ENCODE measurements around the gene SPTBN4.

SPTBN4 gene

GRCh38 chr19:40571831-40572495 is 105.2 kb downstream of the SPTBN4 start:
- TF ChIP-seq, protein P1, sequence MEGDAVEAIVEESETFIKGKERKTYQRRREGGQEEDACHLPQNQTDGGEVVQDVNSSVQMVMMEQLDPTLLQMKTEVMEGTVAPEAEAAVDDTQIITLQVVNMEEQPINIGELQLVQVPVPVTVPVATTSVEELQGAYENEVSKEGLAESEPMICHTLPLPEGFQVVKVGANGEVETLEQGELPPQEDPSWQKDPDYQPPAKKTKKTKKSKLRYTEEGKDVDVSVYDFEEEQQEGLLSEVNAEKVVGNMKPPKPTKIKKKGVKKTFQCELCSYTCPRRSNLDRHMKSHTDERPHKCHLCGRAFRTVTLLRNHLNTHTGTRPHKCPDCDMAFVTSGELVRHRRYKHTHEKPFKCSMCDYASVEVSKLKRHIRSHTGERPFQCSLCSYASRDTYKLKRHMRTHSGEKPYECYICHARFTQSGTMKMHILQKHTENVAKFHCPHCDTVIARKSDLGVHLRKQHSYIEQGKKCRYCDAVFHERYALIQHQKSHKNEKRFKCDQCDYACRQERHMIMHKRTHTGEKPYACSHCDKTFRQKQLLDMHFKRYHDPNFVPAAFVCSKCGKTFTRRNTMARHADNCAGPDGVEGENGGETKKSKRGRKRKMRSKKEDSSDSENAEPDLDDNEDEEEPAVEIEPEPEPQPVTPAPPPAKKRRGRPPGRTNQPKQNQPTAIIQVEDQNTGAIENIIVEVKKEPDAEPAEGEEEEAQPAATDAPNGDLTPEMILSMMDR (IDR thresholded peaks at IDR 0.05; ENCODE audit: control insufficient read depth, insufficient read depth, low read depth, low read length, missing control alignments) = no peak
- DNase-seq (ENCODE audit: low read depth) = no peak

GRCh38 chr19:40575326-40575725 is 108.5 kb downstream of the SPTBN4 start:
- no peak overlapping the region for H3K4me3 ChIP-seq (ENCODE audit: control insufficient read depth, low read depth, low read length)
- TF ChIP-seq, protein P1 (IDR thresholded peaks at IDR 0.05; ENCODE audit: control insufficient read depth, insufficient read depth, low read depth, low read length, missing control alignments) = no peak
- DNase-seq (ENCODE audit: low read depth) = no peak

More at GRCh38 chr19:40571831-40572495, 105.2 kb downstream of the SPTBN4 start:
- no peak overlapping the region for H3K4me3 ChIP-seq (ENCODE audit: control insufficient read depth, low read depth, low read length)

- peak overlapping the region; percentile 89 for H3K4me3 ChIP-seq (ENCODE audit: control insufficient read depth, low read depth, low read length)
- DNase-seq (ENCODE audit: low read depth) = no peak
- TF ChIP-seq, protein P1 (IDR thresholded peaks at IDR 0.05; ENCODE audit: control insufficient read depth, insufficient read depth, low read depth, low read length, missing control alignments) = no peak
Observed at GRCh38 chr19:40576151-40576584, 109.4 kb downstream of the SPTBN4 start.

GRCh38 chr19:40576585-40577451 is 110.0 kb downstream of the SPTBN4 start, which contains the start of gene SHKBP1:
Gene SHKBP1, plus strand, starts transcription at chr19:40576873. Its CDS starts 27 bp downstream, at chr19:40576900.
- peak within 1 kb of the TSS; percentile 89 for H3K4me3 ChIP-seq (ENCODE audit: control insufficient read depth, low read depth, low read length)
- peak; percentile 75 for DNase-seq (ENCODE audit: low read depth)
- TF ChIP-seq, protein P1 (IDR thresholded peaks at IDR 0.05; ENCODE audit: control insufficient read depth, insufficient read depth, low read depth, low read length, missing control alignments) = no peak

DNA sequence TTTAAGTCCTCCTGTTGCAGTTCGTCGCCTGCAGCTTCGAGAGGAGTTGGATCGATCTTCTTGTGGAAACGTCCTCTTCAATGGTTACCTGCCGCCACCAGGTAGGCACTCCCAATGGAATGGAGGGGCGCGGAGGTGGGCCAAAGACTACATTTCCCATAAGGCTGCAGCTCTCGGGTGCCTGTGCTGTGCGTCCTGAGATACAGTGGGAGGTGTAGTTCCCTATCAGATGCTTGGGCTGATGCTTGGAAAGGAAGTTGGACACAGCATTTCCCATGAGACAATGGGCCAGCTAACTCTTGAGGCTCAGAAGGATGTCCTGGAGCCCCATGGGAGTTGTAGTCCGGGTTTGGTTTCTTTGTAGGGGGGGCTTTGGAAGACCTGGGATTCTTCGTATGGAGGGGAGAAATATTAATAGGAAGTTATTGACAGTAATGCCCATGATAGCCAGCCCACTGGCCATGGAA is 111.7 kb downstream of the SPTBN4 start:
- TF ChIP-seq, protein P1 (IDR thresholded peaks at IDR 0.05; ENCODE audit: control insufficient read depth, insufficient read depth, low read depth, low read length, missing control alignments) = no peak
- no peak for DNase-seq (ENCODE audit: low read depth)
- no peak overlapping the region for H3K4me3 ChIP-seq (ENCODE audit: control insufficient read depth, low read depth, low read length)

DNA sequence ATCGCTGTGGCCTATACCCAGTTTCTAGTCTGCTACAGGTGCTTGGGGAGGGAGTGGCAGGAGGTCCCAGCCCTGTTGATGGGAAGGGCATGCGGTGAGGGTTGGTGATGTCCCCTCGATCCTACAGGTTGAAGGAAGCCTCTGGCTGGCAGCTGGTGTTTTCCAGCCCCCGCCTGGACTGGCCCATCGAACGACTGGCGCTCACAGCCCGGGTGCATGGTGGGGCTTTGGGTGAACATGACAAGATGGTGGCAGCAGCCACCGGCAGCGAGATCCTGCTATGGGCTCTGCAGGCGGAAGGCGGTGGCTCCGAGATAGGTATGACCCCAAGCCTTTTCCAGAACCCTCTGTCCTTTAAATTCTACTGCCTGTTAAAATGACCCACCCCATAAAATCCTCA is 113.8 kb downstream of the SPTBN4 start:
- no peak for DNase-seq (ENCODE audit: low read depth)

More for the DNA sequence above, 113.8 kb downstream of the SPTBN4 start:
- TF ChIP-seq, protein P1 (IDR thresholded peaks at IDR 0.05; ENCODE audit: control insufficient read depth, insufficient read depth, low read depth, low read length, missing control alignments) = no peak
- H3K4me3 ChIP-seq (ENCODE audit: control insufficient read depth, low read depth, low read length) = no peak overlapping the region
